Limb (tissue), 2 donors: Measurements from ENCODE around the gene ABLIM2.
A peak's percentile ranks its signal among the peaks of the same experiment; 100 is the strongest.

Source experiments
- DNase-seq, 2 donors: peaks; one replicate each; pipeline ENCODE4 v3.0.0-alpha.2; 2016; ENCODE audit errors: extremely low spot score in 2 of 2

The ABLIM2 gene

DNA sequence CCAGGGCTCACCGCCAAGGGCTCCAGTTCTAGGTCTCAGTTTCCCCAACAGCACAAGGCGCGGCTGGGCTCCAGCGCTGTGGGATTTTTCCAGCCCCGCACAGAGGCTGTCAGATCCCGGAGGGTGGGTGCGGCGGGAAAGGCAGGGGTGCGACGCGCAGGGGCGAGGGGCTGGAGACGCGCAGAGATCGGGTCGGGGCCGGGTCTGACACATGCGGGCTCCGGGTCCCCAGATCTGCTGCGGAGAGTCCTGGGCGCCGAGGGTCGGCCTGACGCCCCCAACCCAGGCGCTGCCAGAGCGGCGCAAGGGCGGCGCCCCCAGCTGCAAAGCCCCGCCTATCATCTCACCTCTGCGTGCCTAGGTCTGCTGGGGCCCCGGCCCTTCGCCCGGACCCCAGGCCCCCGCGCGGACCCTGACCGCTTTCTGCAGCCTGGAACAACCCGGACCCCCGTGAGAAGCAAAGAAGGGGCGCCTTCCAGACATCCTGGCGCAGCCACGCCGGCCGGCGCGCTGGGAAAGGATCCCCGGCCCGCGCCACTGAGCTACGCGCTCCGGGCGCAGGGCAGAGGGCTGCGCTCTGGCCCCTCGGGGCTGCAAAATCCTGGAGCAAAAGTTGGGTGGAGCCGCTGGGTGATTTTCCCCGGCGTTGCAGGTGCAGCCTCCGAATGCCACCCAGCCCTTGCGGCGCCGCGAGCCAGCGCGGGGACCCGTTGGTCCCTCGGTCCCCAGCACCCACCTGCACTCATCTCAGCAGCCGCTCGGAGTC is 486 bp downstream of the ABLIM2 start:
- DNase-seq, result no peak

DNA sequence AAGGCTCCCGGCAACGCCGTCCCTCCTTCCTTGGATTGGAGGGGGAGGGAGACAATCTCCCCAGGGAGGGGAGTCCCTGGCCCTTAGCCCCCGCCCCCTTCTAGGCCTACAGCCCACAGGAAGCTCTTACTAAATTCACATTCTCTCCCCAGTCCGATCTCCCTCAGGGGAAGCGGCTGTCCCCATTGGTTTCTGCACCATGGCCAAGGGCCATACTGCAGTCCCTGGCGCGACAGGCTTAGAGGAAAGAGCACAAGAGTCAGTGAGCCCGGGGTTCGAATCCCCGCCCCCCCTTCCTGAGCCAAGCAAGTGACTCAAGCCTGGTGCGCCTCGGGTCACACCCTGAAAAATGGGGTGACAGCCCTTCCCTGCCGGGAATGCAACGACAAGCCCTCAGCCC is 1.1 kb downstream of the ABLIM2 start:
- peak in 1 of 2 donors; percentile 47 for DNase-seq

DNA sequence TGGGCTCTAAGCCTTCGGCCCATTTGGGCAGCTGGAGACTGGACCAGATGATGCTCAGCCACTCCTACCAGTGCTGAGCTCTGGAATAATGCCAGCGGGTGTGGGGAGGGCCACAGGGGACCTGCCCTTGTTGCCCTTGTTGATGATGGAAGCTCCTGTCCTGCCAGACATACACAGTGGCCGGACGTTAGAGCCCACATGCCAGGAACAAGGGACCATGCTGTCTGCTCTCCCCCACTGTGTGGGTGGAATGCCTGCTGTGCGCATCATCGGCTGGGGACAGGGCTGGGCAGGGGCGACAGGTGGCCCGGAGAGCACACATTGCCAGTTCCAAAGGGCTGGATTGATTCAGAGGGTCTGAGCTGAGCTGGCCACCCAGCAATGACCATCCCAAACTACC is 2.0 kb downstream of the ABLIM2 start:
- peak in 1 of 2 donors; percentile 30 for DNase-seq

DNA sequence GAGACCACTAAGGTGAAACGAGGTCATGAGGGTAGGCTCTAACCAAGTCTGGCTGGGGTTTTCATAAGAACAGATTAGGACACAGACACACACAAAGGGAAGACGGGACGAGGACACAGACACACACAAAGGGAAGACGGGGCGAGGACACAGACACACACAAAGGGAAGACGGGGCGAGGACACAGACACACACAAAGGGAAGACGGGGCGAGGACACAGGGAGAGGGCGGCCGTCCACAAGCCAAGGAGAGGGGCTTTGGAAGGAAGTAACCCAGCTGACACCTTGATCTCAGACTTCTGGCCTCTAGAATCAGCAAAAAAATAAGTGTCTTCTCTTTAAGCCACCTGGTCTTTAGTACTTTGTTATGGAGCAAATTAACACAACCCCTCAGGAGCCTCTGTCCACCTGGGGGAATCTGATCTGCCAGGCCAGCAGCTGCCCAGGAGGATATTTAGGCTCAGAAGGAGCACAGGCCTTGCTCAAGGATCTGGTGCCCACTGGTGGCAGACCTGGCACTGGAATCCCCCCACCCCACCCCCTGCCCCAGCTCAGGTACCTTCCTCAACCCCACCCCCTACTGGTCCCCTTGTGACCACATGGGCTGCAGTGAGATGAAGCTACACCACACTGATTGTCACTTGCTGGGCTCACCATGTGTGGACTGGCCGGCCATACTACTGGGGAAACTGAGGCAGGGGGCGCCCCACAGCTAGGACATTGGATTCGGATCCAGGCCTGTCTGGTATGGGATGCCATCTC is 2.8 kb downstream of the ABLIM2 start:
- DNase-seq, result no peak

DNA sequence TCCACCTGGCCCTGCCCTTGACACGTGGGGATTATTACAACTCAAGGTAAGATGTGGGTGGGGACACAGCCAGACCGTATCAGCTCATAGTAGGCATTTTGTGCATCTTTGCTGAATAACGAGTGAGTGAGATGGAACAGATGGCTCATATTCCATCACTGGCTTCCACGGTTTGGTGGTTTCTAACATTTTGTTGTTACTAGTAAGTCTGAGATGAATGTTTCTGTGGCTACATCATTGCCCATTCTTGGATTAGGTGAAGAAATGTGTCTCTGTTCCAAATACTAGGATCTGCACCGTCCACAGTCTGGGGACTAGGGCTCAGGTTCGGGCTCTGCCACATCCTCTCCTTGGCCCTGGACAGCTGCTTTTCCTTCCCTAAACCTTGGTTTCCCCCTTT is 3.6 kb downstream of the ABLIM2 start:
- no peak for DNase-seq

DNA sequence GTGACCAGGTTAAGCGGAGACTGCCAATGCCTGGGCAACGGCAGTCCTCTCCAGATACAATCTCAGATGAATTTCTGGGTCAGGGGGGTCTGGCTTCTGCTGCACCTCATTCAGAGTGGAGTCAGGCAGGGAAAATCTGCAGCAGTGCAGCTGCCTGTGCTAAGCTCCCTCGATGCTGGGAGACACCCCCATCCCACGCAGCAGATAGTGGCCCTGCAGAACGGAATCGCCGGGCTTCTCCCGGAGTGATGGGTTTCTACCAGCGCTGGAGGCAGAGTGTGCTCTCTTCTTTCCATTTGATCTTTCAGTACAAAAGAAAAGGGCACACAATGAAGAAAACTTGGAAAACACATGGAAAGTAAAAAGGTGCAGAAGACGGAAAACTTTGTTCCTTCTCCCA is 5.2 kb downstream of the ABLIM2 start:
- no peak for DNase-seq

DNA sequence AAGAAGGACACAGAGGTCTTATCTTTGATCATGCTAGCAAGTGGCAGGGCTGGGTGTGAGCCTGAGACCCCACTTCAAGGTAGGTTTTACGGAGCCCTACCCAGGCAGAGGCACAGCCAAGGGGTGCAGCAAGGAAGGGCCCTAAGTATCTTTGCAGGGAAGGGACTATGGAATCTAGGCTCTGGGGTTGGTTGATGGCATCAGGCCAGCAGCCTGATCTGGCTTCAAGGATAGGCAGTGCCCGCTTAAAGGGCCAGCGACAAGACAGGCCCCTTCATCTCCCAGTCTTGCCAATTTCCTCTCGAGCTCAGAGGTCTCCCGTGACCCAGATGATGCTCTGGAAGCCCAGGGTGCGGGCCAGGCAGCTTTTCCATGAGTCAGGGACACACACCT is 5.8 kb downstream of the ABLIM2 start:
- no peak for DNase-seq

DNA sequence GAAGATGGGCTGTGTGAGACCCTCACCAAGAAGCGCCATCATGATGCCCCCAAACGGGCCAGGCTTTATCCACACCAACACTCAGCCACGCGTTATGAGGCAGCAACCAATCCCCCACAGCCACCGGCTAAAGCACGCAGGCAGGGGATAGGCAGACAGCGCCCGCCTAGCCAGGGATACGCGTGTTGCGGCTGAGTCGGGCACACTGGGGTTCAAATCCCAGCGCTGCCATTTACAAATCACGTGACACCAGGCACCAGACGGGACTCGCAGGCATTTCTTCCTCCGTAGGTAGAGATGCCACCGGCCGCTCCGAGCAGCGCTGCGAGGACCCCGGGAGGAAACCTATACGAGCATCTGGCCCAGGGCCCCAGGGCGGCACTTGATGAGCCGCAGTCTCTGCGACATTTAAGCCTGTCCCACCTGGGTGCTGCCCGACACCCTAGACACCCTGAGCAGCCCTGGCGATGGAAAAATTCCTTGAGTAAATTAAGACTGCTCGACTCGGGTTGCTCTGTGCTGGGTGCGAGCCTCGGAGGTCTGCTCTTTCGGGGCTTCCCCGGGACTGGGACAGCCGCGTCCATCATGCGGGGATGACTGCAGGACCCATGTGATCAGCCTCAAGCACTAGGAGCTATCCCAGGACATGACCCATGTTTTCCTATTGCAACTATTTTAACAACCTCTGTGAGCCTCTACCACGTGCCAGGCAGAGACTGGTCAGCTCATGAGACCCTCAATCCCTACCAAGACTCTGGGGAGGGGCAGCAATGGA is 6.3 kb downstream of the ABLIM2 start:
- DNase-seq, result no peak

DNA sequence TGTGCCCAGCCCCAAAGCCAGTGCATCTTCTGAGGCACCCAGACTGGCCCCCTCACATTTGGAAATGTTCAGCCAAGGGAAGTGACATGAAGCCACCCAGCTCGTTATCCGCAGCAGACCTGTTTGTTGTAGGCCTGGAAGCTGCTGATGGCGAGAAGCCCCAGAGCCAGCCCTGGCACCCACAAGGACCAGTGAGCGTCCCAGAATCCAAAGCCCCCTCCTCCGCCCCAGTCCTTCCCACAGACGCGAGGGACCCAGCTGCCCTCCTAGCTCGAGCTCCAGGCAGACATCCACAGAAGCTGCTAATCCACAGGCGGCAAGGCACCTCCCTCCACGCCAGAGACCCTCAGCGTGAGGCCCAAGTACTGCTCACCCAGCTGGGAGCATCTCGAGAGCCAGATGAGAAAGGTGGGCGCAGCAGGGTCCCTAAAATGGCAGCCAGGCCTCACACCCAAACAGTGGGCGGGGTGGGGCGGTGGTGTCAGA is 7.4 kb downstream of the ABLIM2 start:
- DNase-seq, result no peak

DNA sequence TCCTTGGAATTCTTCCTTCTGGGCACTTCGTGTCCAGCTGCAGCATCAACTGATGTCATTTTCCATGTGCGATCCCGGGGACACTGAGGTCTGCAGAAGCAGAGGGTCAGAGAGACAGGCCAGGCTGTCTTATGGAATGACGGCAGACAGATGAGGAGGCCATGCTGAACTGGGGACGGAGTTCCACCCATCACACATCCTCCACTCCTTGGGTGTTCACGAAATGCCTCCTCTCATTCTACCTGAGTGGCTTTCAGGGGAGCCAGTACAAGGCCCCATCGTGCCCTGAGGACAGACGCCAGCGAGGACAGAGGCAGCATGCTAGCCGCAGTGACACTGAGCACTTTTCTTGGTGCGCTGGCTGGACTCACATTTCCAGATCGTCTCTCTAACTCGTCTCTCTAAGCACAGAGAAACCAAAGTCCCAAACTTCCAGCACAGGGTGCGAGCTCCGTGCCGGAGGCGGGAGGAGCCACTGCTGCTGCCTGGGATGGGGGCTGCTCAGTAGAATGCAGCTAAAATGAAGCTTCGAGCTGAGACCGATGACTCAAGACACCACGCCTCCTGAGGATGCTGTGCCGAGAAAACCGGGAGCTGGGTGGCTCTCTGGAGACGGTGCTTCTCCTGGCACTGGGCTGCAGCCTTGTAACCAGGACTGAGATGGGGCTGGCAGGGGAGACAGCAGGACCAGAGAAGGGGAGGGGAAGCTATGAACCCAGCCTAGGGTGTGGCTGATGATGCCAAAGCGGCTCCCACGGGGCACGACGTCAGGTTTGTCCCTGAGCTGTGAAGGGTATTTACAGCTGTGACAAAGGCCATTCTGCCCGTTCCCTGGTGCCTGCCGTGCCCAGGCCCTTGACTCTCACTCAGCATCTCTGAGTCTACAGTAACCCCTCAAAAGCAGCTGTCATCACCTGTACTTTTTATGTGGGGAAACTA is 8.2 kb downstream of the ABLIM2 start:
- no peak for DNase-seq

DNA sequence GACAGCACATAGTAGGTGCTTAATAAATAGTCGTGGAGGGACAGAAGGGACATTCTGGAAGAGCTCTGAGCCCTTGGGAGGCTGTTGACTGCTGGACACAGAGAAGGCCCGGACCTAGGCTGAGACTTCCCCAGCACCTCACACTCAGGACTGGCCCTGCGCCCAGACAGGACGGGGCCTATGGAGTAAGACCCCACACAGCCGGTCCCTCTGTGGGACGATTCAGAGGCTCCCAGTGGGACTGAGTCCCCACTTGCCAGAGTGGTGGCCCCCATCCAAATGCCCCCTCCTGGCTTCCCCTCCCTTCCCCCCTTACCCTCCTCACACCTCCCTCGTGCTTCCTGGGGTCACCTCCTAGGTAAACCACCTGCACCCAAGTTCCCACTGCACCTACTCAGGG is 8.9 kb downstream of the ABLIM2 start:
- DNase-seq, result no peak

DNA sequence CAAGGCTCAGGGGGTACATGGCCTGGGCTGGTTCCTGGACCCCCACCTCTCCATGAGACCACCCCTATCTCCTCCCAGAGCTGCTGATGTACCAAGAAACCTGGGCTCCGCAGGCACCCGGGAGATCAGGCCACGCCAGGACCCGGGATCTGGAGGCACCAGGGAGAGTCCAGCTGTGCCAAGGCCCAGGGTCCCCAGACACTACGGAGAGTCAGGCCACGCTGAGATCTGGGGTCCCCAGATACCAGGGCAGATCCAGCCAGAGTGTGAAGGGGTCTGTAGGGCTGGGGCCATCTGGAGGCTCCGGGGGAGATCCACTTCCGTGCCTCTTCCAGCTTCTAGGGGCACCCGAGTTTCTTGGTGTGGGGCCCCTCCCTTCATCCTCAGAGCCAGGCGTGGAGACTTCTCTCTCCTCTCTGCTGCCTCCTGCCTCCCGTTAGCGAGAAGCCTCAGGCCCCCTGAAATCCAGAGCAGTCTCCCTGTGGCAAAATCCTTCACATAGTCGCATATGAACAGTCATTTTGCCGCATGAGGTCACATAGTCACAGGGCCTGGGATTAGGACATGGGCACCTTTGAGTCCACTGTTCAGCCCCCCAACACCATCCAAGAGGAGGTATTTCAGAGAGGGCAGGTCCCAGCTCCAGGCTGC is 9.7 kb downstream of the ABLIM2 start:
- DNase-seq, result no peak

DNA sequence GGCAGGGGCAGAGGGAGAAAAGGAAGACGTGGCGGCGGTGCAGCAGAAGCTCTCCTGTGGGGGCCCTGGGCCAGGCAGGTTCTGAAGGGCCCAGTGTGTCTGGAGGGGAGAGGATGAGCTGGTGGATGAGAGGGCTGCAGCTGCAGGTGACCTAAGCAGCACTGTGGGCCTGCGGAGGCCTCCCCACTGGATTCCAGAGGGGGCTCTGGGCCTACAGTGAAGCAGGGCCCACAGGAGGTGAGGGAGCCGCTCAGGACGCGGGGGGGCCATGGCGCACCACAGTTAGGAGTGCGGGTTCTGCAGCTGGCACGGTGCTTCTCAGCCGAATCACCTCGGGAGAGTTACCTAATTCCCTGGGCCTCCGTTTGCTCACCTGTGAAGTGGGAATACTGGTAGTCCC is 10.5 kb downstream of the ABLIM2 start:
- no peak for DNase-seq

DNA sequence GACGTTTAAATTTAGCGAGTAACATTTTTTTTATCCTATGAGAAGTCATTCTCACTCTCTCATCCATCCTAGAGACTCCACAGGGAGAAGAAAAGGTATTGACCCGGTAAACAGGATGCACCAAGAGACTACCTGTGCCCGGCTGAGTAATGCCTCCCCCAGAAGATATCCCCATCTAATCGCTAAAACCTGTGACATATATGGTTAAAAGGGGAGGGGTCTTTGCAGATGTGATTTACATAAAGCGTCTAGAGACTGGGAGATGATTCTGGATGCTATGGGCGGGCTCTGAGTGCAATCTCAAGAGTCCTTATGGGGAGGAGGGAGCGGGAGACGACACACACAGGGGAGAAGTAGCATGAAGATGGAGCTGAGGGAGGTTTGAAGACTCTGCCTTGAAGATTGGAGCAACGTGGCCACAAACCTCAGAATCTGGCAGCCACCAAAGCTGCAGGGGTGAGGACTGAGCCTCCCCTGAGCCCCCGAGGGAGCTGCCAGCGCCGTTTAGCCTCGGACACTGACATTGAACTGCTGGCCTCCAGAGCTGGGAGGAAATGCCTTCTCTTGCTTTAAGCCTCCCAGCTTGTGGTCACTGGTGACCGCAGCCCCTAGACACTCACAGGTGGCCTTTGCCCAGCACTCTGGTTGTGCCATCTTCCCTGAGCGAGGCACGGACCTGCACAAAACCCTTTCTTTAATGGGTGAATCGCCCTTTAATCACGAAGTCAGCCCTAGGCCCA is 11.2 kb downstream of the ABLIM2 start:
- no peak for DNase-seq

DNA sequence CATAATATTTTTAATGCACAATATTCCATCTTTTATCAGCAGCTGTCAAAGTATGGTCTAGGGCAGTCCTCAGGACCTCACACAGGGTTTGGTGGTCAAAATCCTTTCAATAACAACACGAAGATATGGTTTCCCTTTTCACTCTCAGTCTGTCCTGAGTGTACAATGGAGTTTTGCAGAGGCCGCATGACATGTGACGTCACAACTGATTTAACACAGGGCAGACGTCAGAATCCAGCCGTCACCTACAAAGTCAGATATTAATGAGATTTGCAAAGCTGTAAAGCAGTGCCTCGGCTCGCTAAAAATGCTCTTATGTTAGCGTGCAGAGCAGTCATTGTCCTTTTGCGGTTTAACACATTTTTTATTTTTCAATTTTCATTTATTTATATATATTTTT is 12.5 kb downstream of the ABLIM2 start:
- no peak for DNase-seq

DNA sequence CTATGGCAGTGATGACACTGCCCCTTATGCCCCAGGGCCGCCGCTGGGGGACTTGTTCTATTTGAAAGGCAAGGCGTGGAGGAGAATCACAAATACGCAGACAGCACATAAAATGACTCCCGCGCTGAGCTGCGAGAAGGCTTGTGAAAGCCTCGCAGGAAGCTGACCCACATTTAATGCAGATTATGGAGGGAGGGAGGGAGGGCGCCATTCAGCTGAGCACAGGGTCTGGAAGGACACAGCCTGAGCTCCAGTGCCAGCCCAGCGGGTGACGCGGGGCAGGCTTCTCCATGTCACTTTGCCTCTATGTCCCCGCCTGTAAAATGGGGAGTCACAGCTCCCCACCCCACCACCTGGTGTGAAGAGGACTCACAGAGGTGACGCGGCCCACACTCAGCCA is 14.3 kb downstream of the ABLIM2 start:
- peak in 1 of 2 donors; percentile 38 for DNase-seq

DNA sequence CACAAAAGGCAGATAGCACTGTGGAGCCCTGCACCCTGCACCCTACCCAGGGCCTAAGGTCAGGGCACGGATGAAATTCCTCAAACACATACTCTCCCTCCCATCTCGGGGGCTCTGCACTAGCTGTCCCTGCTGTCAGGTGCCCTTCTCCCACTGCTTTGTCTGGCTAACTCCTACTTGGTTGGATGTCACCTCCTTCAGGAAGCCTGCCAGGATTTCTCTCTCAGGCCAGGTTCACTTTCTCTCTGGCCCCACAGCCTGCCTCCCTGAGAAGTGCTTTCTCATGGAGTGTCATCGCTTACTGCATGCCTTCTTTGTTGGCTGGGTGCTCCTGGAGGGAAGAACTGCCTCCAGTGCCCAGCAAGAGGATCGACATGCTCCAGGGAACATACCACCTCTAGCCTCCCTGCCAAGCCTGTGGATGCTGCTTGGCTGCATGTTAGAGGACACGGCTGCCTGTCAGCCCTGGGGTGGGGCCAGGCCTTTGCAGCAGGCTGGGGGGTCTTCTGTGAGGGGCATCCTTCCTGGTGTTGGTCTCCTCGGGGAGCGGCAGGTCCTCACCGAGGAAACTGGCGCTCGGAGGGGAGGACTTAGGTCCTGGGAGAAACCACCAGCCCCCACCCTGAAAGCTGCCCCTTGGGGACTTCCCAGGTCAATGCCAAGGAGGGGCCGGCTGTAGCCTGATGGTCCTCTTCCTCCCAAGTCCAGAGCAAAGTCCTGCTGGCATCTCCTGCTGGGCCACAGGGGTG is 15.0 kb downstream of the ABLIM2 start:
- no peak for DNase-seq

DNA sequence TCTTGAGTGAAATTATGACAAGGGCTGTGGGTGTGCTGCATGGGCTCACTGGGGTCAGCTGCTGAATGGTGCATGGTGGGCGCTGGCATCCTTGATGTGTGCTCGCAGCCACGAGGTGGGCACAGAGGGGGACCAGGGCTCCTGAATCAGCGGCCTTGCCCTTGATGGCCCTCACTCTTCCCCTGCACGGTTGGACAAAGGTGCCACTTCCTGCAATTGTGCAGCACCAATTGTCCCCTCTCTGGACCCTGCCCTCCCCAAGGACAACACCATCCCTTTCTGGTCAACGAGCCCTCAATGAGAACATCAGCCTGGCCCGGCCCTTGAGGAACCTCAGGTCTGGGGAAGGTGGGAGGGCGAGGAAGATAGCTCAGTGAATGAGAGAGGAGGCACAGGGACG is 16.1 kb downstream of the ABLIM2 start:
- DNase-seq, result no peak

DNA sequence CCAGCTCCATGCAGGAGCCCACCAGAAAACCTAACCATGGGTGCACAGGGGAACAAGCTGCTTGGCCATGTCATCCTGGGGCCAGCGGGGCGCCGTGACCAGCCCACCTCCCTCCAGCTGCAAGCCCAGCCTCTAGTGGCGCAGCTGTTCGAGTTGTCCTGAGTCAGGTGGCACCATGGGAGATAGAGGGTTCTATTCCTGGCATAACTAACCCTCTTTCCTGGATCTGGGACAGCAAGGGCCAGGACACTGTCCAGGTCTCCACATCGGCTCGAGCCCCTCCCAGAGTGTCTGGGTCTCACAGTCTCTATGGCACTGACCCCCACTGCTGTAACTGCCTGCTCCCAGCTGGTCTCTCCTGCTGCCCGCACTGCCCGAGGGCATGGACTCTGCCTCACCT is 16.7 kb downstream of the ABLIM2 start:
- no peak for DNase-seq
